T-helper 9 cell (primary cell): ENCODE results near the gene NR6A1.

ENCODE experiments used
- DNase-seq: peaks from one replicate; pipeline ENCODE4 v3.0.0-alpha.2; 2020

Gene NR6A1

DNA sequence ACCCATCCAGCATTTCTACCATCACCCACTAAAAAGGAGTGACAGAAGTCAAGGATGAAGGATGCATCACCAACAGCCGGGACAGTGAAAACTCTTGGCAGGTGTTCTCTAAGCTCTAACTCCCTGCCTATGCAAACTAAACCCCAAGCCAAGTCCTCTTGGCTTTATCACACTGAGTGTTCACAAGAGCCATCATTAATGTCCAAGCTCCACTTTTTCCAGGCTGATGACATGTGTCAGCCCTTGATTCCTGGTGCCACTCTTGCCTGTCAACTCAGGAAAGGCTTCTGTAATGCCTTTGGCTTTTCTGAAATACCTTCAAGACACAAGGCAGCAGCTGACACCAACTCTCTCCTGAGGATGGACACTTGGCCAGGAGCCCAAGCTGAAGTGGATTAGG, 86.9 kb downstream of the NR6A1 start:
- no peak for DNase-seq

DNA sequence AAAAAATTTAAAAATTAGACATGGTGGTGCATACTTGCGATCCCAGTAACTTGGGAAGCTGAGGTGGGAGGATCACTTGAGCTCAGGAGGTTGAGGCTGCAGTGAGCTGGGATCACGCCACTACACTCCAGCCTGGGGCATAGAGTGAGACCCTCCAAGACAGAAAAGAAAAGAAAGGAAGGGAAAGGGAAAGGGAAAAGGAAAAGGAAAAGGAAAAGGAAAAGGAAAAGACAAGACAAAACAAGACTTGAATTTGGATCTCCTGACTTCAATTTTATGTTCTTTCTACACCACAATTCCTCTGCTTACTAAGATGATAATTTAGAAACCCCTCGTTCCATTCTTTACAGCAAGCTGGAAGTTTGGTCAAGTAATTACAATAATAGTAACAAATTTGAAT, 88.1 kb downstream of the NR6A1 start:
- DNase-seq: no peak

DNA sequence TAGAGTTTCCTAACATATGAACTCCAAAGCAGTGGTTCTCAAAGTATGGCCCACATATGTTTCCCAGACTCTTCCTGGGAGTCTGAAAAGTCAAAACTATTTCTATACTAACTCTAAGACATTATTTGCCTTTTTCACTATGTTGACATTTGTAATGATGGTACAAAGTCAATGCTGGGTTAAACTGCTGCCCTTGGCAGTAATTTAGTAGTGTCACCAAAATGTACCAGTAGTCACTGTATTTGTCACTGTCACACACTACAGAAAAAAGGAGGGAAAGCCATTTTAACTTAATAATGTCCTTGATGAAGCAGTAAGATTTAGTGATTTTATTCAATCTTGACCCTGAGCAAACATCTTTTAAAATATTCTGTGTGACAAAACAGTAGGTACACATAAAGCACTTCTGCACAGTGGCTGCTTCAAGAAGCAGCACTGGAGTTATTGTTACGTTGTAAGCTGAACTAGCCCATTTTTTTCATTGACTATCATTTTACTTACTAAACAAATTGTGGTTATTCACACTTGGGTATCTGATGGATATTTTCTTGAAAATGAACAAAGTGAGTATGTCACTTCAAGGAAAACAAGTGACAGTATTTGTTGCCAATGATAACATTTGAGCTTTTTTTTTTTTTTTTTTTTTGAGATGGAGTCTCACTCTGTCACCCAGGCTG, 90.3 kb downstream of the NR6A1 start:
- DNase-seq: no peak

DNA sequence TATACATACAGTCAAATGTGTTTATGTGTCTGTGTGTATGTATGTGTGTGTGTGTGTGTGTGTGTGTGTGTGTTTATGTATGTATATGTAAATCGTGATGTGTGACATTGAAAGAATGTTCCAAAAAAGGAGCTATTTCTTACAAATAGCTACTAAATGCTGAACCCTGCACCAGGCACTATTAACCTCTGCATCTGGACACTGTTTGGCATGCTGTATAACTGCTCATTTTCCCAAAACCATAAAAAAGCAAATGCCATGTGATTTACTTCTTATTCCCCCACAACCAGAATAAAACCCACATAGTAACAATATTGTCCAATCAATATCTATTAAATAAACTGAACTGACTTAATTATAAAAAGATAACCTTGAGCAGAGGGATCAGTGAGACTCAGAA, 91.1 kb downstream of the NR6A1 start:
- DNase-seq: no peak

DNA sequence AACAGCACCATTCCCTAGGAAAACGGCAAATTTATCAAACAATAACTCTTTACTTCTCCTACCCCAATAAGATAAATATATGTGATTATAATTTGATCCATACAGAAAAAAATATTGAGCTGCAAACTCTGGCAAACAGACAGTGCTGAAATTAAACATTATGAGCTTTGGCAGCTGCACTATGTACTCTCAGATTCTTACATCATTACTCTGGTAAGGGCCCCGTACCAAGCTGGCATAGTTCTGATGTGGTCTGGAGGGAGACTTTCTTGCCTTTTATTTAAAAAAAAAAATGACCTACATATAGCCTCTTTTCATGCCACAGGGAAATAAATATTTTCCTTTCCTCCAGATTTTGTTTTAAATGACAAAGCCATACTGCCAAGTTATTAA, 95.0 kb downstream of the NR6A1 start:
- no peak for DNase-seq

DNA sequence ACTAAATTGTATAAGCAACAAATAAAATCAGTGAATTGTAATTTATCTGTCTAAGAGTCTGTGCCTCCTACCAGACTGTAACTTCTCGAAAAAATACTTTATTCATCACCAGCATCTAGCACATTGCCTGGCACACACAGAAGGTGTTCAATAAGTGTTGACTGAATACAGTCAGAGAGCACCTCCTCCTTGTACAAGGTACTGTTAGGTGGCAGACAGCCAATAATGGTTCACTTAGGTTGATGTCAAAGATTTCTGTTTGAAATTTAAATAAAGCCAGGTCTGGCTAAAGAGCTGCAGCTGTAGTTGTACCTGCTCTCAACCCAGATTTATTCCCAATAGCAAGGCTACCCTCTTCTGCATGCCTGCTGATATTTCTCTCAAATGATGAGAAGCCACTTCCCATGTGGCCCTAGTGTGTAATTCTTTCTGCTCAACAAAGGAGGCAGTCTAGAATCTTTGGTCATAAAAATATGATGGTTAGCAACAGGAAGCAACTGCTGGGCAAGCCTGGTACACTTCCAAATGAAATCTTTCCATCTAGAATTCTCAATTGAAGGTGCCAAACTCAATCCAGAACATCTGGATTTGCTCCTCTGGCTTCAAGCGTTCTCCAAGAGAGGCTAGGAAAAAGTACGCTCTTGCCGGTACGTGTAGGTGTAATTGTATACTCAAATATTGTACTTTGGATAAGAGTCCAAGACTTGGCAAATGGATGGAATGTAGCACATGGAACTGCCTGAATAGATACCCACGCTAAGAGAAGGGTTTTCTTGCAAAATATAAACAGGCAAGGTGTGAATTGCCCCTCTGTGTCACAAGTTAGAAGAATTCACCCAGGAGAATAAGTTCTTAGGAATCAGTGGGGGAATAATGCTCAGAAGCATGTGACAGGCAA, 95.6 kb downstream of the NR6A1 start:
- no peak for DNase-seq

DNA sequence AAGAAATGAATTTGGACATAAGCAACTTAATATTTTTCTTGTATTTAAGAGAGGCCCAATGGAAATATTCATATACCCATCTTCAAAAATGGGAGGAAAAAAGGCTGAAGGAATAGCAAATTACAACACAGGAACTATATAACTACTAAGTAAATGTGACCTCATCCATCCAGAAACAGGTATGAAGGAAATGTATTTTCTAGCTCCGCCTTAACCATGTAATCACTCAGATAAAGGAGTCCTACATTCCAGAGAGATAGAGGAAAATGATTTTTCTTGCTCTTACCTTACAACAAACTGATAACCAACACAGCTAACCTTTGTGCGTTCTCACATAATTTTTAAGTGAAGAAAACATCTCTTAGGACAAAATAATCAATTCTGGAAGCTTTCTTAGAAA, 96.5 kb downstream of the NR6A1 start:
- no peak for DNase-seq

DNA sequence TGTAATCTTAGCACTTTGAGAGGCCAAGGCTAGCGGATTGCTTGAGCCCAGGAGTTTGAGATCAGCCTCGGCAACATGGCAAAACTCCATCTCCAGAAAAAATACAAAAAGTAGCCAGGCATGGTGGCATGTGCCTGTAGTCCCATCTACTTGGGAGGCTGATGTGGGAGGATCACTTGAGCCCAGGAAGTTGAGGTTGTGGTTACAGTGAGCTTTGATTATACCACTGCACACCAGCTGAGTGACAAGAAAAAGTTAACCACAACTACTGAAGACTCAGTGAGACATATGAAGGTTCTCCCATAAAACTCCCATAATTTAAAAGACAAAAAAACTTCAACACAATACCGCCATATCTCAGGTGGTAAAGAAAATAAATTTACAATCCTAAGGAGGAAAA, 98.0 kb downstream of the NR6A1 start:
- no peak for DNase-seq

DNA sequence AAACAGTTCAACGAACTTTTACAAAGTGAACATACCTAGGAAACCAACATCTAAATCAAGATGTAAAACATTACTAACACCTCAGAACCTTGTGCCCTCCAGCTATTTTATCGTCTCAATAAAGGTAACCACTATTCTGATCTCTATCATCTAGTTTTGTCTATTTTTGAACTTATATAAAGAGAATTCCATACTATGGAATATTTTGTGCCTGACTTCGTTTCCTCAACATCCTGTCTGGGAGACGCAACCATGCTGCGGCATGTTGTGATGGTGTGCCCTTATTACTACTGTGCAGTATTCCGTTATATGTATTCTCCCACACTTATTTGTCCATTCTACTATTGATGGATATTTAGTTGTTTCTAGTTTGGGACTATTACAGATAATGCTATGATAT, 99.2 kb downstream of the NR6A1 start:
- no peak for DNase-seq

DNA sequence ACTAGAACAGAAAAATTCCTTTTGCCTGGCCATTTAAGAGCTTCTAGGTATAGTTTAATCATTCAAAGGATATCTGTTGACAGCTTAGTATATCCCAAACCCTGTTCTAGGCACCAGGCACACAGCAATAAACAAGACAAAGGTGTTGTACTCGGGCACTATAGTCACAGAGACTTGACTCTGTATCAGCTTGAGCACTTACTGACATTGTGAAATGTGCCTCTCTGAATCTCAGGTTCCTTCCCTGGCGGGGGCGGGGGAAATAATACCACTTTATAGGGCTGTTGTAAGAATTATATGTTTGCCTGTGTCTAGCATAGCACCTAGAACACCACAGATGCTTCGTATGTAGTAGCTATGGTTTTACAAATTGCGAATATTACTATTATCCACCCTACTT, 104.5 kb downstream of the NR6A1 start:
- DNase-seq: no peak

DNA sequence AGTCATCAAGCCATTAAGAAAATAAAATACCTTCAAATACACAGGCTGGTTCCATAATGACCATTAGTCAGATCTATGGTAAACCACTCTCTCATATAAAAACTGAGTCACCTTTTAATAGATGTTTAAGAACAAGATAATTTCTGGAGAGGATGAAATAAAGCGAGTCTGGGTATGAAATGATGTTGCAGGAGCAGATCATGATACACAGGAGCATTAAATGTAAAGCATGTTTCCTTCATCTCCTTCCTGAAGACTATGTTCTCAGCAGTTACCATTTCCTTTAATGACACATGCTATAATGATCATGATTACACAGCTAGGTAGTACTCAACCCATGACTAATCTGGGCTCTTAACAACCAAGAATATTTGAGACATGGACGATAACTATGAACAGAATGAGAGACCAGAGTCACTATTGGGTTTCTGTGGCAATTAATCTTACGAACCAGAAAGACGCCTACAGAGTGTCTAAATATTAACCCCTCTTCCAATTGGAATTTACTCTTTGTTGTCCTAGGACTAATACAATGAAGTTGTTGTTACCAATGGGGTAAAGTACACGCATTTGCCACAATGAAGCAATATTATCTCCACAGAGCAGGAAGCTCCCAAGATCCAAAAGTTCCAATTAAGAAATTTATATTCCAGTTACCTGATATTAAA, 105.6 kb downstream of the NR6A1 start:
- no peak for DNase-seq

DNA sequence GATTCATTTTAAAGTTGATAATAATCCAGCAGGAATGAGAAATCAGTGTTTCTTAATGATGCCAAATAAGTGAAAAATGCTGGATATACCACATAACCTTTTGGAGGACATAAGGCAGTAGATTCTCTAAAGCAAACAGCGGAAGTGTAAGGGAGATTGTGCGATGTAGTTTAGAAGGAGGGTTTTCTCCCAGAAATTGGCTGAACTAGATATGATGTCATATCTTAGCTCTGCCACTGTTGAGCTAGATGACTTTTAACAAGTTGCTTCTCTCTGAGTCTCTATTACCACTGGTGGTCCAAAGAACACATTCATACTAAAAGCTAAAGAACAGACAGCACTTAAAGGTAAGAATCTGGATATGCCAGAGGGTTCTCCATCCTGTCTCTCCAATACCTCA, 107.0 kb downstream of the NR6A1 start:
- no peak for DNase-seq

DNA sequence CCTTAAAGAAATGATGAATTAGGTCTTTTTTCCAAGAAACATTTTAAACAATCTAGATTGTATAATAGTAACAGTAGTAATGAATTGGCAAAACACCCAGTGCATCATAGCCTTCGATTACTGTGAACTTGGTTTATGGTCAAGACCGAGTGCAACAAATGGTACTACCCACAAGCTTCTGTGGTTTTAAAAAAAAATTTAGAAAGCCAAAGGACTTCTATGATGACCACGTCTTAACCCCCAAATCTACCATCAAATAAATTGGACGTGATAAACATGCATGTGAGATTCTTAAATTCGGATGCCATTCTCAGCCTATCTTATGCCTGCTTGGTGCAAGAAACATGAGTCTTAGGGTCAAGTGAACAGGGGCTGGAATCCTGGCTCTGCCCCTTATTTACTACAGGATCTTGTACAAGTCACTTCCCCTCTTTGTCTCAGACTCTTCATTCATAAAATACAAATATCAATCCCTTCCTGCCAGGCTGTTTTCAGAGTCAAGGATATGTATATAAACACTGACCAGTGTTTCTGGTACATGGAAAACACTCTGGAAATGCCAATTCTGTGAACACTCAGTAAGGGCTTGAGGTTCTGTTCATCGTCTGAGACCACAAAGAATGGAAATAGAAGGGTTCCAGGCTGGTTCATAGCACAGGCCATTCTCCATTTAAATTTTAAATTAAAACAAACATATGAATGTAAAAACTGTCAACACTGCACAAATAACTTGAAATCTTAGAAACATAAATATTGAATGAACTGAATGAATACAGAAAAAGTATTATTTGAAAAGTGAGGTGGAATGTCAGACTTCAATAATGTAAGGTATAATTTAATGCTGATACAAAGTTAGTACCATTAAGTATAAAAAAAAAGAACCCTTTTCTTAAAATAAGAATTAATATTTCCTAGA, 107.8 kb downstream of the NR6A1 start:
- DNase-seq: no peak

DNA sequence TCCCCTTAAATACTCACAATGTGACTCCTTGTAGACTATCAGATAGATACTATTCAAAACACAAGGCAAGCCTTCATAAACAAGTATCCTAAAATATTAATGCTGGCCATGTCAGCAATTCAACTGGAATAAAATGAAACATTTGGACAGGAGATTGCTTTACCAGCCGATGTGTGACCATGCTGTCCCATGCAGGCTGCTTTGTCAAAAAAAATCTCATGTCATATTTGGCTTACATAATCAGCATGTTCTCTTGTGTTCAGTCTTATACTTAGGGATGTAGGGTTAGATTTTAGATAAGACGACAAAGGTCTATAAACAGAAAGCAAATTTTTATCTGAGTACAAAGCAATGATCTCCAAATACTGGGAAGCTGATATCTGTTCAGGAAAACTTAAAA, 108.5 kb downstream of the NR6A1 start:
- DNase-seq: no peak

DNA sequence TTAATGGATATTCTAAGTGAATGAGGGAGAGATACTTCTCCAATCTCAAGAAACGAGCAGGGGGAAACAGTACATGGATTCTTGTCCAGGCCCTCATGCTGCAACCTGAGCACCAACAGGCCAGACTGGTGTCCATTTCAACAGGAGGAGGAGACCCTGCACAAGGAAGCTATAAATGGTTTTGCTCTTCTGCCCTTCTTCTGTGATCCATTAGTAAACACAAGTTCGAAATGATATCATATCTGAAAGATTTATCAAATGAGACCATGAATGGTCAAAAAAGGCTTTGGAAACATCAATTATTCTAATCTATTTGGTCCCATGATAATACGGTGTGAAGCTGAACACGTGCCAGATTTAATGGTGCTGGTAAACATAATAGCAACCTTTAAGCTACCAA, 109.8 kb downstream of the NR6A1 start:
- no peak for DNase-seq

DNA sequence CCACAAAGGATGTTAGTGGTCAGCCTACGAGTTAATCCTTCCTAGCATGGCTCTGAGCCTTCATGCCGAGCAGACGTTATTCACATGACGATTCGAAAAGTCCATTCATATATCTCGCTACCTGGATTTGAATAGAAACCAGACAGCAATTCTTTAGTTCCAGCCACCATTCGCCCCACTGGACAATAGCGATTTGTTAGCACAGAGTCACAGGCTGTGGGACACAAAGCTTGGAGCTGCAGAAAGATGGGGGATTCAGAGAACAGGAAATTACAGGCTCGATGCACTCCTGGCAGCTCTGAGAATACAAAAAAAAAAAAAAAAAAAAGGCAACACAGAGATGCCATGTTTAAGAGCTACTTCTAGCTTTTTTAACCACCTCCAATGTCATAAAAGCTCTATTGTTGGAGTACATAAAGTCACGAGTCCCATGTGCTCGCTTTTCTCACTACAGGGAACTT, 110.7 kb downstream of the NR6A1 start:
- no peak for DNase-seq

DNA sequence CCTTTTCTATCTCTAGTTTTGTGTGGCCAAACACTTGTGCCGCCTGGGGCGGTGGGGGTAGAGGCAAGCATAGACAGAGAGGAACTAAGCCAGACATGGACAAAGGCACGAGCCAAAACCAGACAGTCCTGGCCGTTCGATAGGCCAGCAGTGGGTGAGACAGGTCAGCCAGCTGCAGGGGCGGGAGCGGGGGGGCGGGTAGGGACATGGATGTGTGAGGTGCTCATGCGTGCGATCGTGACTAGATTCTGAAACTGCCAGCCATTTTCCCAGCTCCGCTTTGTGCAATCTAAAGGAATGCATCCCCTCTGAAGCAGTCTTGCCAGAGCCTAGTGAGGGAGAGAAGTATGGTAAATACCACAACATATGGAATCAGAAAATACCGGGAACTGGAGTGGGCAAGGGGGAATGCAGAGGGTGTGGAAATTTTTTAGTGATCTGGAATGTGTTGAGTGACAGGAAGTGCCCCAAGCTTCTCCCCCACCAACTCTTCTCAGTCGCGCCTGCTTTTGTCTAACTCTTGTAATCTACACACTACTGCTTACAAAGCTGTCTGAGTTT, 111.9 kb downstream of the NR6A1 start:
- DNase-seq: no peak

DNA sequence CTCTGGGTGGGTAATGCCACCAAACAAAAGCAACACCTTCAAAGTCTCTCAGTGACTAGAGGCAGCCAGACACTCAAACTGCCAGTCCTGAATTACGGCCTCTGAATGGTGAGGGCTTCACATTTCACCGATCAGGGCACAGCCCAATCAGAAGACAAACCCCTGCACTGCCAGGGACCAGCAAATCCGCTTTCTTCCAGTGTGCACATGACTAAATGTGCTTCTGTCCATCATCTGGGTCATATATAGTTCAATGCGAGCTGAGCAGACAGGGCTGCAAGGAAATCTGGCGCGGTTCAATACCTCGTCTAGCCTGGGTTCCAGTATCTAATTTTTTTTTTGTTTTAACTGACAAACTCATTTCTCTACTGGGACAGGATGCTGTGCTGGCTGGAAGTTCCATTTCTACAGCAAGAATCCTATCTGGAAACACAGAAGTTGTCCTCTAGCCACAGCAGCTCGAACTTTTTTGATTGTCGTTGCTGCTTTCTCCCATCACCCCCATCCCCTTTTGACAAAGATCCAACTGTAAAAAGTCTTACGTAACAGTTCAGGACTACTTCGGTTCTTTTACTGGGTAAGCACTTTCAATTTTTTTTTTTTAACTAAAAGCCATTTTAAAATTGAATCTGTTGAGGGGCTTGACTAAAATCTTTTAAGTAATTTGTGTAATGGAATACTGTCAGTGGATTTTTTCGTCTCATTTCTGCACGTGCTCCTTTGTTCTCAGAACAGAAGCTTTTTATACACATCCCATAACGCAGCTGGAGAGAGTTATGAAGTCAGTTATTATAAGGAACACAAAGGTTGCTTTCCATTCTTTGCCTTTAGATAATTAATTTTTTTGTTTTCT, 112.7 kb downstream of the NR6A1 start:
- no peak for DNase-seq

DNA sequence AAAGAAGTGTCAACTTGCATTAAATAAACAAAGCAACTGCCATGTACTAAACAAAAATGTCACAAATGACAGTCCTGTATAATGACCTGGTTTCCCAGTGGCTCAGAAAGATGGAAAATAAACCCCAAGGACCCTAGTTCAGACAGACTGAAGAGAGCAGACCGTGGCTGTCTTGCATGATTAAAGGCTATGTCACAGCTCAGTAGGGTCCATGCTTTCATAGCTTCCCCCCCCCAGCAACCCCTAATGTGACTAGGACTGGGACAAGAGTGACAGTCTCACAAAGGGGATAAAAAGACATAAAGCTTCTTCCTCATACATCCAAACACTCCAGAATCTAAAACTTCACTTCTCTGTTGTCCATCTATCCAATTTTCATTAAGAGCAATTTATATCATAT, 113.6 kb downstream of the NR6A1 start:
- DNase-seq: no peak

DNA sequence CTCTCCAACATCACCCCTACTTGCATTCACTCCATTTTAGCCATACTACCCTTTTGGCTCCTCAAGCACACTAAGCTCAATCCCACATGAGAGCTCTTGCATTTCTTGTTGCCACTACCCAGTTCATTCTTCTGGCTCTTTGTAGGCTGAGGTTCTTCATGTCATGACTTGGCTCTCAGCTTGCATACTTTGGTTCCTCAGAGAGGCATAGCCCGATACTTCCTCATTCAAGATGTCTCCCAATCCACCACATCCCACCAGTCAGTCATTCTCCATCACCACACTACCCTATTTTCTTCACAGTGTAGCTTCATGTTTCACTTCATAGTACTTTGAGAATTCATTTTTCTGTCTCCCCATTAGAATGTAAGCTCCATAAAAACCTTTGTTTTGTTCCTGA, 116.7 kb downstream of the NR6A1 start:
- no peak for DNase-seq

DNA sequence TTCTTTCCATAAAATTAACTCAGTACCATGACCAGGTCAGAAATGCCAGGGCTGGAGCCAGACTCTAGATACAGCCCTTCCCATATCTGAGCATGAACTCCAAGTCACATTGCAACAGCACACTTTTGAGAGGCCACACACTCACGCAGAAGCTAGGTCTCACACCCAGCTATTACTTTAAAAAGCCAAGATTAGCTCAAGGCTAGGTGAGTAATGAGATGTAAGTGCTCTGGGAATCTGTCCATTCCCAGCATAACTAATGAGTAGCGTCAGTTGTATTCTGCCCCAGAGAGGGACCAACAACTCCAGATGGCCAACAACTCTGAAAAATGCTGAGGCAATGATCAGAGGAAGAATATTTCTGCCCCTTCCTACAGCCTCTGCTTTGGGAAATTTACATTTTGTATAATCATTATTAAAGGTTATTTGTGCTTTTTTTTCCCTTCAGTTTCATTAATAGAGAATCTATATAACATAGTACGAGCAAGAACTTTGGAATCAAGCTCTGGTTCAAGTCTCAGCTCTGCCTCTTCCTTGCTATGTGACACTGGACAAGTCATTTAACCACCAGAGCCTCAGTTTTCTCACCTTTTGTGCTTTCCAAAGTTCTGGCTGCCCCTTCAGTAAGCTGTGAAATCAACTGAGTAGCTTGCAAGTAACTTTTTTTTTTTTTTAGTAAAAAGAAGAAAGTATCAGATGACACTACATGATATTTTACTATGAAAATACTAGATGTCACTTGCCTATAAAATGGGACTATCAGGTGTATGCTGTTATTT, 118.3 kb downstream of the NR6A1 start:
- DNase-seq: no peak
